RWPE1 (cell line): Measurements from ENCODE around the gene ITPR3.

ENCODE experiments used
- CTCF ChIA-PET: fragments of 350-600 bp; sonication (Branson Sonifier 250); formaldehyde crosslinking; extraction: SDS; loops from one replicate; lab custom pipeline; 2021; lab: Yijun Ruan, JAX
- POLR2A ChIA-PET: fragments of 400-600 bp; formaldehyde crosslinking; extraction: SDS; loops from one replicate; lab custom pipeline; 2020; ENCODE audit warnings: antibody characterized with exemption; ENCODE audit not compliant: low non-redundant PET; lab: Yijun Ruan, JAX
- DNase-seq: peaks from one replicate; pipeline ENCODE4 v3.0.0; 2012; ENCODE audit warnings: low spot score
- H3K27ac ChIP-seq: fragments of 450-650 bp; 2 replicates; pipeline ENCODE4 v1.5.1; 2017
- CTCF ChIP-seq: fragments of 450-650 bp; conservative IDR thresholded peaks from 2 replicates; pipeline ENCODE4 v1.5.1; 2017; ENCODE audit warnings: low read depth, mild to moderate bottlenecking

ITPR3 gene

GRCh38 chr6:33737267-33738026 lies 116.3 kb downstream of the ITPR3 start:
- no peak overlapping the region; the same call in 1 of the 2 replicates for H3K27ac ChIP-seq
- no peak for DNase-seq
- ChIA-PET POLR2A (no interaction called here), CTCF (interaction anchor here (0.6 to 0.8 kb wide), 3 partner anchors 26 to 393 kb away, joined by 3 read pairs; partner anchors contain the start of gene UQCC2)
- TF ChIP-seq CTCF = no peak

- POLR2A ChIA-PET = no interaction called here
- no peak for DNase-seq
- no peak overlapping the region; the same call in 1 of the 2 replicates for H3K27ac ChIP-seq
- CTCF ChIA-PET = interaction anchor here (0.6 to 0.8 kb wide), 3 partner anchors 110 to 394 kb away, joined by 3 to 5 read pairs (median 3); no protein-coding TSS in a partner anchor
- no peak for TF ChIP-seq CTCF
These were observed 117.0 kb downstream of the ITPR3 start for GRCh38 chr6:33738153-33738552.

- no peak for TF ChIP-seq CTCF
- no peak for DNase-seq
- POLR2A ChIA-PET = no interaction called here
- no peak overlapping the region for H3K27ac ChIP-seq
- CTCF ChIA-PET = interaction anchor here (0.7 kb wide), 1 partner anchor 109 kb away, joined by 5 read pairs; no protein-coding TSS in a partner anchor
These were observed 117.8 kb downstream of the ITPR3 start for GRCh38 chr6:33738879-33739278.

- no peak for DNase-seq
- no peak overlapping the region for H3K27ac ChIP-seq
- POLR2A ChIA-PET = no interaction called here
- TF ChIP-seq CTCF = no peak
- CTCF ChIA-PET = interaction anchor here (0.5 to 0.6 kb wide), 2 partner anchors 16 to 24 kb away, joined by 3 read pairs; no protein-coding TSS in a partner anchor
These were observed 118.4 kb downstream of the ITPR3 start for GRCh38 chr6:33739571-33739970.

- DNase-seq = no peak
- H3K27ac ChIP-seq = peak overlapping the region; percentile 15; the same call in 1 of the 2 replicates
- no peak for TF ChIP-seq CTCF
- ChIA-PET POLR2A (no interaction called here), CTCF (interaction anchor here (0.6 to 0.7 kb wide), 2 partner anchors 9 to 15 kb away, joined by 3 to 5 read pairs; no protein-coding TSS in a partner anchor)
These were observed 119.1 kb downstream of the ITPR3 start for GRCh38 chr6:33740204-33740608.

- POLR2A ChIA-PET = no interaction called here
- no peak for TF ChIP-seq CTCF
- no peak for DNase-seq
- no peak overlapping the region for H3K27ac ChIP-seq
- CTCF ChIA-PET = no interaction called here
These were observed 119.7 kb downstream of the ITPR3 start for GRCh38 chr6:33740794-33741193.
